K562 (cell line): ENCODE measurements around the gene PPP6R3. TPM values are rescaled to one million over a fixed set of nuclear protein-coding genes. Genes with fewer than 3 reads are reported as not detected.

ENCODE experiments used
- ATAC-seq: fragments of 200-7000 bp; cut with Tn5 transposase; 3 replicates; pipeline ENCODE4 v1.9.1; 2020; ENCODE audit warnings: moderate library complexity
- BruUV-seq: library from RNA; stranded (reverse); fragments of 400-500 nt; replicated peaks from 2 replicates; lab custom pipeline; 2021; lab: Mats Ljungman, UMichigan
- CTCF ChIA-PET: fragments of 300-600 bp; formaldehyde crosslinking; extraction: SDS; loops from one replicate; lab custom pipeline; 2021; ENCODE audit warnings: low intra/inter-chr PET ratio; lab: Yijun Ruan, JAX
- POLR2A ChIA-PET: fragments of 300-600, 350-650 bp; sonication (Branson Sonifier 250); formaldehyde crosslinking; extraction: SDS; loops from one replicate; lab custom pipeline; 2021; ENCODE audit warnings: antibody characterized with exemption, inconsistent platforms; lab: Yijun Ruan, JAX
- DNase-seq, 4 experiments: peaks; one replicate each; pipeline versions ENCODE4 v3.0.0 to v3.0.0-alpha.2; 2011 to 2018; ENCODE audit warnings: low spot score in 3 of 4, mixed read lengths in 3 of 4; ENCODE audit errors: extremely low read depth in 1 of 4
- FAIRE-seq: peaks from 2 replicates; lab custom pipeline; 2011; peaks lifted over from hg19 to GRCh38; lab: Jason Lieb, UNC
- H2AFZ ChIP-seq: 2 replicates; pipeline ENCODE4 v1.6.0; 2011; ENCODE audit warnings: low read depth, low read length, control low read depth, inconsistent platforms
- H3K27ac ChIP-seq: fragments of 200-600 bp; 3 replicates; pipeline ENCODE4 v1.8.0; 2011; ENCODE audit warnings: low read depth, mild to moderate bottlenecking, control low read depth, inconsistent platforms, low read length, moderate library complexity, mixed read lengths; ENCODE audit errors: extremely low read depth
- H3K27me3 ChIP-seq, 2 experiments: fragments of 300-600 bp in 1 of 2; 2 replicates in 1 of 2; 3 replicates in 1 of 2; pipeline versions ENCODE4 v1.6.0 to v1.8.0; 2011; ENCODE audit warnings: inconsistent platforms in 2 of 2, low read length in 2 of 2, mild to moderate bottlenecking in 1 of 2, mixed read lengths in 1 of 2, moderate library complexity in 1 of 2; ENCODE audit not compliant: control insufficient read depth in 2 of 2, insufficient read depth in 2 of 2
- H3K36me3 ChIP-seq: fragments of 300-600 bp; 3 replicates; pipeline ENCODE4 v1.8.0; 2011; ENCODE audit warnings: mild to moderate bottlenecking, low read length, inconsistent platforms; ENCODE audit not compliant: control insufficient read depth, insufficient read depth
- H3K4me1 ChIP-seq, 2 experiments: fragments of 200-600 bp in 1 of 2; replicated peaks in 1 of 2; 2 replicates in 1 of 2; 3 replicates in 1 of 2; pipeline versions ENCODE4 v1.5.1 to v1.8.0; 2011; ENCODE audit warnings: inconsistent platforms in 2 of 2, low read length in 2 of 2, mild to moderate bottlenecking in 1 of 2, mixed read lengths in 1 of 2, moderate library complexity in 1 of 2; ENCODE audit not compliant: control insufficient read depth in 2 of 2, insufficient read depth in 2 of 2
- H3K4me2 ChIP-seq: 2 replicates; pipeline ENCODE4 v1.6.1; 2011; ENCODE audit warnings: low read length, control low read depth, inconsistent platforms, mixed read lengths; ENCODE audit not compliant: insufficient read depth
- H3K4me3 ChIP-seq: fragments of 200-600 bp; sonication (generic), shearing (Covaris generic); 2 replicates; pipeline ENCODE4 v1.5.1; 2016; ENCODE audit warnings: control low read depth, inconsistent platforms
- H3K79me2 ChIP-seq: fragments of 200-600 bp; 3 replicates; pipeline ENCODE4 v1.8.0; 2011; ENCODE audit warnings: low read length, inconsistent platforms; ENCODE audit not compliant: control insufficient read depth, insufficient read depth
- H3K9ac ChIP-seq, 2 experiments: 2 replicates each; pipeline versions ENCODE4 v1.6.0 to v1.6.1; 2011; ENCODE audit warnings: low read depth in 2 of 2, low read length in 2 of 2, control low read depth in 1 of 2, inconsistent platforms in 1 of 2, mild to moderate bottlenecking in 1 of 2, mixed read lengths in 1 of 2; ENCODE audit not compliant: insufficient read depth in 1 of 2
- H3K9me1 ChIP-seq: one replicate; pipeline ENCODE4 v1.6.0; 2011; ENCODE audit warnings: inconsistent platforms, mild to moderate bottlenecking, low read length, moderate library complexity; ENCODE audit not compliant: control insufficient read depth, insufficient read depth
- H3K9me3 ChIP-seq: replicated peaks from 2 replicates; pipeline ENCODE4 v1.5.1; 2011; ENCODE audit warnings: low read depth, low read length, inconsistent platforms; ENCODE audit not compliant: control insufficient read depth, insufficient read depth
- H4K20me1 ChIP-seq: replicated peaks from 2 replicates; pipeline ENCODE4 v1.6.1; 2011; ENCODE audit warnings: low read length, inconsistent platforms, mixed read lengths; ENCODE audit not compliant: control insufficient read depth, insufficient read depth
- ATF3 ChIP-seq, 2 experiments: fragments of 450-650 bp in 1 of 2; sonication (generic) in 1 of 2; formaldehyde crosslinking in 1 of 2; IDR thresholded peaks in 1 of 2; conservative IDR thresholded peaks in 1 of 2; 2 replicates each; pipeline versions ENCODE4 v1.6.1 to v1.8.1; 2016 to 2023; ENCODE audit warnings: mild to moderate bottlenecking in 2 of 2, moderate library complexity in 2 of 2, inconsistent platforms in 1 of 2, missing genetic modification reagents in 1 of 2
- CEBPG ChIP-seq, 3 experiments: fragments of 200-800 bp in 1 of 3; sonication (Bioruptor generic) in 1 of 3; sonication (generic) in 1 of 3; formaldehyde crosslinking in 1 of 3; IDR thresholded peaks in 2 of 3; conservative IDR thresholded peaks in 1 of 3; 2 replicates each; pipeline versions ENCODE4 v1.6.1 to v1.8.0; 2016 to 2022; ENCODE audit warnings: missing compliant biosample characterization in 2 of 3, missing genetic modification characterization in 2 of 3, mild to moderate bottlenecking in 1 of 3, missing genetic modification reagents in 1 of 3
- E2F3 ChIP-seq: fragments of 250-450 bp; sonication (Bioruptor Pico); IDR thresholded peaks from 2 replicates; pipeline ENCODE4 v1.4.0; 2020; ENCODE audit warnings: mild to moderate bottlenecking
- FOXM1 ChIP-seq, 2 experiments: fragments of 450-650 bp in 1 of 2; sonication (generic) in 1 of 2; formaldehyde crosslinking in 1 of 2; IDR thresholded peaks; 2 replicates each; pipeline versions ENCODE4 v1.6.1 to v1.9.0; 2017 to 2022; ENCODE audit warnings: low read depth in 2 of 2, mild to moderate bottlenecking in 2 of 2, missing genetic modification reagents in 1 of 2, moderate library complexity in 1 of 2
- GATA2 ChIP-seq: sonication (generic); formaldehyde crosslinking; IDR thresholded peaks from 2 replicates; pipeline ENCODE4 v1.4.0; 2020; ENCODE audit warnings: mild to moderate bottlenecking, missing genetic modification reagents
- HLTF ChIP-seq: fragments of 450-650 bp; IDR thresholded peaks from 2 replicates; pipeline ENCODE4 v1.6.1; 2016
- HMGN3 ChIP-seq: IDR thresholded peaks from 2 replicates; pipeline ENCODE4 v1.6.1; 2011; ENCODE audit warnings: borderline replicate concordance, low read depth, mild to moderate bottlenecking, mixed read lengths, low read length; ENCODE audit not compliant: insufficient read length; ENCODE audit errors: extremely low read depth
- NCOR1 ChIP-seq: fragments of 450-650 bp; IDR thresholded peaks from 2 replicates; pipeline ENCODE4 v1.6.1; 2016; ENCODE audit warnings: mild to moderate bottlenecking, moderate library complexity
- RBM22 ChIP-seq: fragments of 200-400 bp; formaldehyde crosslinking; IDR thresholded peaks from 2 replicates; pipeline ENCODE4 v1.6.1; 2018; ENCODE audit warnings: low read length, low read depth; ENCODE audit not compliant: poor library complexity, severe bottlenecking
- TBP ChIP-seq: optimal IDR thresholded peaks from 2 replicates; pipeline ENCODE3; 2011; ENCODE audit warnings: low read depth, low read length, improper control_type of control experiment
- TOE1 ChIP-seq, 2 experiments: fragments of 450-650 bp in 1 of 2; sonication (generic) in 1 of 2; formaldehyde crosslinking in 1 of 2; IDR thresholded peaks; 2 replicates each; pipeline versions ENCODE4 v1.7.1 to v1.8.0; 2016 to 2022; ENCODE audit warnings: borderline replicate concordance in 2 of 2, mild to moderate bottlenecking in 2 of 2, antibody characterized with exemption in 1 of 2, inconsistent platforms in 1 of 2, low read depth in 1 of 2, missing genetic modification reagents in 1 of 2, moderate library complexity in 1 of 2
- ZNF75A ChIP-seq: fragments of 450-650 bp; formaldehyde crosslinking; IDR thresholded peaks from 2 replicates; pipeline ENCODE4 v1.4.0; 2020; ENCODE audit warnings: mild to moderate bottlenecking
- WGBS: fragments of 100-300 bp; shearing (Covaris generic); methylation state at CpG from one replicate; pipeline ENCODE4 v1.1.6; 2016; ENCODE audit warnings: low coverage, mixed read lengths; ENCODE audit not compliant: insufficient coverage; ENCODE audit errors: missing lambda C conversion rate; 5-methylcytosine and 5-hydroxymethylcytosine counted together
- in situ Hi-C: fragments of 300-500 bp; cut with MboI; formaldehyde crosslinking; loops from 4 replicates; pipeline ENCODE4 v1.15.0; 2018; ENCODE audit warnings: inconsistent platforms, mixed read lengths
- intact Hi-C: fragments of 100-400 bp; cut with micrococcal nuclease; formaldehyde crosslinking; loops from 2 replicates; pipeline ENCODE4 v1.14.2; 2022
- polyA plus RNA-seq, 8 experiments: library from polyadenylated mRNA; depleted of rRNA in 4 of 8; stranded (reverse) in 5 of 8; unstranded in 3 of 8; fragments of >200 nt; fragmentation: Nextera tagmentation in 2 of 8; fragmentation: Illumina TruSeq in 1 of 8; extraction: Ambion mirVana in 2 of 8; extraction: Trizol in 1 of 8; gene quantifications; 2 replicates each; pipeline versions ENCODE4 v1.2.1 to v1.2.3, GENCODE V29; 2011 to 2014; ENCODE audit warnings: inconsistent platforms in 1 of 8, missing spikeins in 1 of 8
- total RNA-seq, 7 experiments: library from RNA; depleted of rRNA in 6 of 7; stranded (reverse); fragments of >200 nt in 6 of 7; fragmentation: Illumina TruSeq in 2 of 7; extraction: Trizol in 2 of 7; gene quantifications; 2 replicates each; pipeline versions ENCODE4 v1.2.1 to v1.2.3, GENCODE V29; 2011 to 2021; ENCODE audit warnings: low replicate concordance in 1 of 7

PPP6R3 gene
- total and polyA plus RNA-seq, 9 of the 15 experiments (the other 6 are each of a cell fraction or from before 2014, with no cell fraction given), result 20.3 to 117 (median 80.6) TPM

GRCh38 chr11:68495872-68496271 lies 35.3 kb downstream of the PPP6R3 start:
- FAIRE-seq (no peak), DNase-seq (no peak), ATAC-seq (no peak)
- Histone ChIP-seq H3K4me2 (no peak overlapping the region), H3K4me3 (no peak overlapping the region), H3K36me3 (no peaks in the 10 kb centered on the region), H3K4me1 (peaks cover 21 to 22% of the 10 kb centered on the region in 2 experiments; a peak in 4 of 5 replicates), H3K79me2 (peaks cover 93% of the 10 kb centered on the region), H3K27me3 (no peaks in the 10 kb centered on the region), H4K20me1 (peaks cover 27% of the 10 kb centered on the region), H3K9me3 (no peaks in the 10 kb centered on the region), H3K9ac (no peak overlapping the region), H2AFZ (no peak overlapping the region), H3K27ac (no peak overlapping the region), H3K9me1 (no peaks in the 10 kb centered on the region)
- TF ChIP-seq GATA2, result no peak
- TF ChIP-seq FOXM1 (IDR thresholded peaks at IDR 0.05; ENCODE audit: low read depth), result no peak
- no peak for TF ChIP-seq FOXM1 (CRISPR knock-in tag; IDR thresholded peaks at IDR 0.05; ENCODE audit: low read depth)
- POLR2A ChIA-PET, result interaction anchor here (0.9 to 1.0 kb wide), 2 partner anchors 22 to 42 kb away, joined by 3 to 4 read pairs; no protein-coding TSS in a partner anchor
- WGBS, result 72% methylated on average over 3 of the region's 3 CpGs
- intact Hi-C loops, result no loop called here
- CTCF ChIA-PET, result no interaction called here
- in situ Hi-C loops, result no loop called here
- BruUV-seq, result no TSS peak

DNA sequence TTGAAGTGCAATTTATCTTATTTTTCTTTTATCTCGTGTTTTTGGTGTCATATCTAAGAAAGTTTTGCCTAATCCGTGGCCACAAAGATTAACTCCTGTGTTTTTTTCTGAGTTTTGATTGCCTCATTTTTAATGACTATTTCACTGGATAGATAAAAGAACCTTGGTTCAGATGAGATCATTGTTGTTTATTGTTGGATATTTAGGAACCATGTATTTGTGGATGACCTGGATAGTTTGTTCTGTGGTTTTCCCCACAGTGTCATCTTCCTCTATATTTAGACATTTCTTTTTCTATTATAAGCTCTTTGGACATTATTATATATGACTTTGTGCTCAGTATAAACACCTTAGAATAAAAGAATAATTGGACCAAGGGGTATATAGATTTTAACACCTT lies 37.2 kb downstream of the PPP6R3 start:
- Histone ChIP-seq H3K9me3 (no peaks in the 10 kb centered on the region), H3K36me3 (no peaks in the 10 kb centered on the region; the same call in 2 of the 3 replicates), H3K4me2 (no peak overlapping the region), H3K79me2 (peaks cover 93% of the 10 kb centered on the region), H3K4me3 (no peak overlapping the region), H2AFZ (no peak overlapping the region), H3K27me3 (no peaks in the 10 kb centered on the region), H3K9ac (no peak overlapping the region), H4K20me1 (peaks cover 33% of the 10 kb centered on the region), H3K27ac (no peak overlapping the region), H3K4me1 (peaks cover 22 to 32% of the 10 kb centered on the region in 2 experiments), H3K9me1 (no peaks in the 10 kb centered on the region)
- in situ Hi-C loops (no loop called here), intact Hi-C loops (no loop called here)
- FAIRE-seq (no peak), DNase-seq (no peak), ATAC-seq (no peak)
- BruUV-seq, result no TSS peak
- WGBS, result 20% methylated on average over 2 of the region's 2 CpGs
- ChIA-PET CTCF (no interaction called here), POLR2A (interaction anchor here (1.0 to 1.3 kb wide), 3 partner anchors 16 to 24 kb away, joined by 3 to 4 read pairs (median 4); no protein-coding TSS in a partner anchor)
- TF ChIP-seq CEBPG (CRISPR knock-in tag; IDR thresholded peaks at IDR 0.05) (no peak), CEBPG (tag; conservative IDR thresholded peaks at IDR 0.05 in 1 of 2, IDR thresholded peaks at IDR 0.05 in 1 of 2) (peak in 1 of 2 experiments; percentile 33; a peak in 1 of 4 replicates), TOE1 (IDR thresholded peaks at IDR 0.05; ENCODE audit: borderline replicate concordance) (no peak), TOE1 (CRISPR knock-in tag; IDR thresholded peaks at IDR 0.05; ENCODE audit: borderline replicate concordance, low read depth) (no peak), E2F3 (CRISPR knock-in tag) (no peak), NCOR1 (no peak), ATF3 (IDR thresholded peaks at IDR 0.05) (0 out of 2 replicates have a peak, but pooled peaks have one; percentile 11), ATF3 (CRISPR knock-in tag; conservative IDR thresholded peaks at IDR 0.05) (no peak), ZNF75A (CRISPR knock-in tag) (no peak), TBP (no peak), HMGN3 (no peak), HLTF (no peak), RBM22 (no peak)
